HG02840 (cell line): Measurements from ENCODE around the gene MASP1.

ENCODE experiments used
- ATAC-seq: cut with Tn5 transposase; IDR thresholded peaks from one replicate; pipeline ENCODE4 v1.9.1; 2021; ENCODE audit warnings: mild to moderate bottlenecking, moderate library complexity, moderate number of reproducible peaks; ENCODE audit not compliant: unreplicated experiment, low FRiP score

The MASP1 gene, protein sequence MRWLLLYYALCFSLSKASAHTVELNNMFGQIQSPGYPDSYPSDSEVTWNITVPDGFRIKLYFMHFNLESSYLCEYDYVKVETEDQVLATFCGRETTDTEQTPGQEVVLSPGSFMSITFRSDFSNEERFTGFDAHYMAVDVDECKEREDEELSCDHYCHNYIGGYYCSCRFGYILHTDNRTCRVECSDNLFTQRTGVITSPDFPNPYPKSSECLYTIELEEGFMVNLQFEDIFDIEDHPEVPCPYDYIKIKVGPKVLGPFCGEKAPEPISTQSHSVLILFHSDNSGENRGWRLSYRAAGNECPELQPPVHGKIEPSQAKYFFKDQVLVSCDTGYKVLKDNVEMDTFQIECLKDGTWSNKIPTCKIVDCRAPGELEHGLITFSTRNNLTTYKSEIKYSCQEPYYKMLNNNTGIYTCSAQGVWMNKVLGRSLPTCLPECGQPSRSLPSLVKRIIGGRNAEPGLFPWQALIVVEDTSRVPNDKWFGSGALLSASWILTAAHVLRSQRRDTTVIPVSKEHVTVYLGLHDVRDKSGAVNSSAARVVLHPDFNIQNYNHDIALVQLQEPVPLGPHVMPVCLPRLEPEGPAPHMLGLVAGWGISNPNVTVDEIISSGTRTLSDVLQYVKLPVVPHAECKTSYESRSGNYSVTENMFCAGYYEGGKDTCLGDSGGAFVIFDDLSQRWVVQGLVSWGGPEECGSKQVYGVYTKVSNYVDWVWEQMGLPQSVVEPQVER

DNA sequence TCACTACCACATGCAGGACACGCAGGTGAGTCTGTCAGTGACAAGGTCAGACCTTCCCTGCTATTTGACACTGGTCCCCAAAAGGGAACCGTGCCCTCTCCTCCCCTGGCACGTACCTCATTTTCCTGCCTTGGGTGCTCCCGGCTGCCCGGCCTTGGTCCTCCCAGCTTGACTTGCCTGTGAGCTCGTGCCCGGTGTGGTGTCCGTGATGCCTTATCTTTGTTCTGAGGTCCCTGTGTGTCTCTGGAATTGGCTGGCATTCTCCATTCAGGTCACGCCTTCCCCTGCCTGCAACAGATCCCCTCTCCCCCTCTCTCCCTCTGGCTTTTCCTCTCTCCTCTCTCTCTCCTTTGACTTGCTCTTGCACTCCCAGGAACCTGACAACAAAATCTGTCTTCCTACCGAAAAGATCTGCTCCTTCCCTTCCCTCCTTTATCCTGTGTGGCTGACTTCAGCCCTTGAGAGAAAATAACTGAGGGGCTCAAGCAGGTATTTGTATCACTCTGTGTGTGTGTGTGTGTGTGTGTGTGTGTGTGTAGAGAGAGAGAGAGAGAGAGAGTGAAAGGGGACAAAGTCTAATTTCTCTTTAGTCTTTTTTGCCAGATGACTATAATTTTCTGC lies at the start of gene MASP1:
Gene MASP1, minus strand, starts transcription at position 226 of the 621 bp plus-strand sequence. Its CDS starts 105 bp downstream, at position 121.
- no peak for ATAC-seq

DNA sequence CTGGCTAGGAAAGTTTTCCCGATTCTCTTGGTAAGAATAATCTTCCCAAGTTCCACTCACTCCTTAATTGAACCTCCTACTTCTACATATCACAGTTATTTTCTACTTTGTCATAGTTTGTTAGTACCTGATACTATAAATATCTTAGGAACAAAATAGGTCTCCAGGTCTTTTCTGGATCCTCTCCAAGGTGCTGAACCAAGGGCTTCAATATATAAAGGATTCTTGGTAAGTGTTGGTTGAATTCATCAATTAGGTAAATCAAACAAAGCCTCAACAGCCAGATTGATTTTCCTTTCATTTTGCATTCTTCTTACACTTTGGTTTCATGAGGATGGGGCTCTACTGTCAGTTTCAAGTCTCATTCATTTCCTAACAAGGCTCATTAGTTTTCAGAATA lies 49.0 kb upstream of the MASP1 start:
- ATAC-seq = no peak

DNA sequence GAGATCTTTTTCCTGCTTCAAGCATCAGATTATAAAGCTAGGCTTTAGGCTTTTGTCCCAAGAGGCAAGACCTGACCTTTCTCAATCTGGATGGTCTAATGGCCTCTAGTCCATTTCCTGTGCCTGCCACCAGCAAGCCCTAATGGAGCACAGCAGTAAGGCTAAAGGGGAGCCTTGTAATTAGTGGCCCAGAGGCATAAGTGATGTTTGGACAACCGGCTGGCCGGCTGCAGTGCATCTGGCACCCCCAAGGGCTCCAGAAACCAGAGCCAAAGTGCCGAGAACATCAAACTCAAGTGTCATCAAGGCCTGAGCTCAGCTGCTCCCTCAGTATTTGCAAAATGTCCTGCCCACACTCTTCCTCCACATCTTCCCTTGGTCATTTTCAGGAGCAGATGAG lies 44.8 kb upstream of the MASP1 start:
- ATAC-seq = no peak

DNA sequence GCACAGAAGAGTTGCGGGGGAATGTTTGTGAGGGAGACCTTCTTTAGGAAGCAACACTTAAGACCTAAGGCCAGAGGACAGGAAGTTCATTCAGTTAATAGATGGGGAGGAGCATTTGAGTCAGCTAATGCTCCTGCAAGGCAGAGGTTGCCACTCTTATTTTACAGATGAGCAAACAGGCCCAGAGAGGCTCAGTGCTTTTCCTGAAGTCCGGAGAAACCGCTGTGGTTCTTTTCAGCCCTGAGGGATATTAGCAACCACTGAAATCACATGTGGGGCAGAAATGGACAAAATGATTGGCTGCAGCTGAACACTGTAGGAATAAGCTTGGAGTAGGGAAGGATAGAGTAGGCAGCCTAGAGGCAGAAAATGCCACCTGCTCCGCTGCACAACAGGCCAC lies 43.4 kb upstream of the MASP1 start:
- ATAC-seq = no peak

DNA sequence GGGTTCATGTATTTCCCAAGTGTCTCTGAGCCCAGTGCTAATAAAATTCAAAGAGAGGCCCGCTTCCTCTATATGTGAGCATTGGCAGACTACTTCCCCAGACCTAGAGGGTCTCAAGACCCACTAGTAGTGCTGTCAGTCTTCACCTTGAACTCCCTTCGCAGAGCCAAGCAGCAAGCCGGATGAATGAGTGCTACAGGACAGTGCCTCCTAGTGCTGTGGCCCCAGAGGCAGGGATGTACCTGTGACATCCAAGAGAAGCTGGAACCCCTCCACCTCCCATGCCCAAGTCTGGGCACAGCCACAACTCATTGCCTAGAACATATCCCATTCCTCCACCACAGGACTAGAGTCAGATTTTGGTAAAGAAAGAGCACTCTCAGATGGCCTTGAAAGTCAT lies 37.2 kb upstream of the MASP1 start:
- ATAC-seq = no peak

DNA sequence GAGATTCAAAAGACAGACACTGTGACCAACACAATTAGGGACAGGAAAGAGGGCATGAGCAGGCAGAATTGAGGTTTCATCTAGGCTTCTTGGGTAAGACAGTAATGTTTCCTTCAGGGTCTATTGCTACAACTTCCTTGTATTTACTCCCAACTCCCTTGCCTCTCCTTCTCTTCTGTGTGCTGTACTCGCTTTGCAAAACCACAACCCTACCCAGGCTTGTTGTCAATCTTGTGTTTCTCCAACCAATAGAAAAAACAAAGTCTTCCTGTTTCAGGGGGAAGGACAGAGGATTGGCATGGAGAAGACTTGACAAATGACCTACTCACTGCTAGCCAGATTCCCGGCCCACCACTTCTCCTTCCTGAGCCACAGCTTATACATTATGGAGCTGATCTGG lies 36.3 kb upstream of the MASP1 start:
- no peak for ATAC-seq

DNA sequence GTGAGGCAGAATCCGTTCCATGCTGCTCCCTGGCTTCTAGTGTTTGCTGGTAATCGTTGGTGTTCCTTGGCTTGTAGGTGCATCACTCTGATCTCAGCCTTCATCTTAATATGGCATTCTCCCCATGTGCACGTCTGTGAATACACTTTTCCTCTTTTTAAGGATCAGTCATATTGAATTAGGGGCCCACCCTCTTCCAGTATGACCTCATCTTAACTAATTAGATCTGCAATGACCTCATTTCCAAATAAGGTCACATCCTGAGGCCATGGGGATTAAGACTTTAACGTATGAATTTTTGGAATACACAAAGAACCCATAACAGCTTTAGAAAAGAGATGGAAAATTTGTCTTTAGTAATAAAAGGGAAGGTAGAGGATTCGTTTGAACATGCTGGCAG lies 34.1 kb upstream of the MASP1 start:
- ATAC-seq = no peak

DNA sequence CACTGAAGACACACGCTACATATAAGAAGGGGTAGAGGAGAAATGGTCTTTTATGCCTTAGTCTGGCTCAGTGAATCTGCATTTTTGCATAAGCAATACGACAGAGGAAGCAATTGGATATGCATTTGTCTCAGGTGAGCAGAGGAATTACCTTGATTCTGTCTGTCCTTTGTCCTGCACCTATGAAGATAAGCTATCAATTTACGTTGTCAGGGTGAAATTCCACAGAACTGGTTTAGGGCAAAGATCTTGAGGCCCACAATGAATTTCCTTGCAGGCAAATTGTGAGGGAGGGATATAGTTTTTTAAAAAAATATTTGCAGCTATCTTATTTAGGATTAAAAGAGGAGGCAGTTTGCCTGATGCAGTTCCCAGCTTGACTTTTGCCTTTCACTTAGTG lies 31.6 kb upstream of the MASP1 start:
- ATAC-seq = no peak

DNA sequence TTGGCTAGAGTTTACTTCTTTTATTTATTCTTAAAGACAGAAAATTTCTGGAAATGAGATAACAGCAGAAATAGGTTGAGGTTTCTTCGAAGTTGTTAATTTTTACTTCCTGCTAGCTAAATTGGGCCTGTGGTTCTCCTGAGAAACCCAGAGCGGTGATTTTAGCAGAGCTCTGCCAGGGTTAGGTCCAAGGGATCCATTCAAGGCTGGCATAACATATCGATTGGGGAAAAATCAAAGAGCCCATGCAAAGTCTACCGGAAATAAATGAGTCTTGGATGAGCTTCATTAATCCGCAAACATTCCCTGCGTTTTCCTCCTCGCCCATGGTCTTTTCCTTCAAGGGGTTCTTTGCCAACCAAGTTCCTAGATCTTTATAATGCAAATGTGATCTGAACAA lies 30.8 kb upstream of the MASP1 start:
- ATAC-seq = no peak

DNA sequence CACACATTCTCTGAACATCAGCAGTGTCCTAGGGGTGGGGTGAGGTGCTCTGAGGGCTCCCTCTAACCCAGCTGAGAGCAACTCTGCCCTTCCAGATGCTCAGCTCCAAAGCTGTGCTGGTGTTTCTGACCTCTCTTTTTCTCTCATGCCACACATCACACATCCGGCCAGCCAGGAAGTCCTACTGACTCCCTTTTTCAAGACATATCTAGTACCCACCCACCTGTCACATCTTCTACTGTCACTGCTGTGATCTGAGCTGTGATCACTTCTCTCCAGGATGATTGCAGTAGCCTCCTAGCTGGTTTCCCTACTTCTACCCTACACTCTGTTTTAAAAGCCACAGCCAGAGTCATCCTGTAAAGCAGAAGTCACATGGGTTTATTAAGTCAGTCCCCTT lies 30.2 kb upstream of the MASP1 start:
- no peak for ATAC-seq

DNA sequence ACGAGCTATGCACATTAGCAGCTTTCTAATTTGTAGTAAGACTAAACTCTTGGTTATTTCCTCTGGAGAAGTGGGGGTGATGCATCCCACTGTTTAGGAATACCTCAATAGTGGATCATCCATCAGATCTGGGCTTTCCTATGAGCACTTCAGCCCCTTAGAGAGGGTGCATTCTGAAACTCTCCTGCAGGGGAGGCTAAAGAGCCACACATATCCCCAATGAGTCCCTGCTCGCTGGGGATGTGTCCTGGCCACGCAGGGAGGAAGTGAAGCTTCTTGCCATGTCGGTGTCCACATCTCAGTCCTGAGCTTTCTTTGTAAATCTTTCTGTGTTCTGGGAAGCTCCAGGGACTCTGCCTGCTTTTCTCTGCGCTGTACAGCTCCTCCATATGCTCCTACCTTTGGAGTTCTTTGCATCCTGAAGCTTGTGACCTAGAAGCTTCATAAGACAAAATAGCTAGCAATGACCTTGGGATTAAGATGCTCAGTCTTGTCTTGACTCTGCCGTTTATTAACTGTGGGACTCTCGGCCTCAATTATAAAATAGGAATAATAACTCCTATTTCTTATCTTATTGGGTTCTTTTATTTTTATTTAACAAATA lies 28.3 kb upstream of the MASP1 start:
- ATAC-seq = no peak

DNA sequence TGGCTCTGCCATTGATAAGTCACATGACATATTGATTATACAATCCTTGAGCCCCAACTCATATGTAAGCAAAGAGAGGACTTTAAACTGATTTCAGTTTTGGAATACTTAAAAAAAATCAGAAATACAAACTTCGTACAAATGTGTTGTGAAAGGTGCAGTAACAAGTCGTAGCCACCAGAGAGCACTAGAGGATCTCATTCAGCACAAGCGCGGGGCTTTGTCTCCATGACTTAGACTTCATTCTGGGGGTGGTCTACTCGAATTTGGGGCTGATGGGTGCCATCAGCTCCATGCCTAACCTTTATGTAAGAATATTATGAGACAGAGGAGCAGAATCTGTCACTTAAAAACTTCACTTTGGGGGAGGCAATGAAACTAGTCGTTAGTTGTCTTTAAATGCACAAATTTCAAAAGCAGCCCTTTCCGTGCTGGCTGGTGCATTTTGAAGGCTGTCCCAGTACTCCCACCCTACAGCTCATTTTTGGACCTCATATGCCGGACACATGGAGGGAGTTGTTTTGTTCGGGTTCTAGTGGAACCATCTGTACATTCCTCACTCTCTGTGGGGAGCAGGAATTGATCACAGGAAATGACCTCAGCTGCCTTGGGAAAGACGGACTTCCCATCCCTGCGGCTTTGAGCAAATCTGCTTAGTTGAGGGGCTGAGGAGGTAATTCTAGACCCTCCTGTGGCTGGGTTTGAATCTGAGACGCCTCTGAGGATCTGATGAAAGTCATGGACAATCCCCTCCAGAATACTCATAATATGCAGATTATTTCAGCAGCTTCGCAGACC lies 27.5 kb upstream of the MASP1 start:
- ATAC-seq = no peak

DNA sequence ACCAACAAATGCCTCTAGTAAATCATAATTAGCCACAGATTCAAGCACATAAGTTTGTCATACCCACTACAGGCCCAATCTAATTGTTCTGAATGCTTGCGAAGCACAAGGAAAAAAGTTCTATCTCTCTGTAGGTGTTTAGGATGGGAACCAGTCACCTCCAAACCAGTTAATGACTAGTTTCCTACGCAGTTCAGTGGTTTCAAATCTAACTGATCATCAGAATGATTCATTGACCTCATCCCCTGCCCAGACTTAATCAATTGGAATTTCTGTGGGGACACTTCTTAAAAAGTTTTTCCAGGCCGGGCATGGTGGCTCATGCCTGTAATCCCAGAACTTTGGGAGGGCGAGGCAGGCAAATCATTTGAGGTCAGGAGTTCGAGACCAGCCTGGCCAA lies 24.3 kb upstream of the MASP1 start:
- no peak for ATAC-seq

DNA sequence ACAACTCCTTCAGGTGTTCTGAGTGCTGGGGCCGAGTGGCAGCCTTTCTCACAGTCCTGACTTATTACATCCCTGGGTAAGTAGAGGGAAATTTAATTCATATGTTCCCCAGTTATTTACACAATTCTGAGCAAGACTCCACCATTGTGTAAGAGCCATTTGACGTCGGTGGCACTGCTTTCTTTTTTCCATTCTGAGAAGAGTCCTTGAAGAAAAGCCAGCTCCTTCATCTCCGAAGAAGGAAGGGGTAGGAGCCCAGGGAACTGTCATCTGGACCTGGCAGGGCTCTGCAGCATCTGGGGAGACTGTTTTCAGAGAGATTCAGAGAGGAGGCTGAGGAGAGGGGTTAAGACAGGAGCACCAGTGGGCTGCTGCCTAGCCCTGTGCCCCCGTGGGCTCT lies 22.6 kb upstream of the MASP1 start:
- ATAC-seq = no peak

DNA sequence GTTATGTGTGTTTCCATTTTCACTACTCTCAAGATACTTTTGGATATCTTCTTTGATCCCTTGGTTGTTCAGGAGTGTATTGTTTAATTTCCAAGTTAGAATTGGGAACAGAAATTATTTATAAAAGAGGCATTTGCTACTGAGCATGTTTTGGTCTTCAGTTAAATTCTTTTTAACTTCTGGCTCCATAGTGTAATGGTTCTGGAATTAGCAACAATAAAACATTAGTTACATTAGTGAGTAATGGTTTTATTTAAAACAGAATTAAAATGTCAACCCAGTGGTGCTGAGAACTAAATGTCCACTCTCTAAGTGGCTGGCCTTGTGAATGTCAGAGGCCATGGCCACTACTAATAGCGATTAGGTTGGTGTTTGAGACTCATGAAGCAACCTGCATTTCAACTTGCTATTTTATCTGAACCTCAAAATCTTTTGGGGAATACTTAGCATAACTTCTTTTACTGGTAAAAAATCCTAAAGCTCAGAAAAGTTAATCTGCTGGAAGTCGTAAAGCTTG lies 19.5 kb upstream of the MASP1 start:
- ATAC-seq = no peak

DNA sequence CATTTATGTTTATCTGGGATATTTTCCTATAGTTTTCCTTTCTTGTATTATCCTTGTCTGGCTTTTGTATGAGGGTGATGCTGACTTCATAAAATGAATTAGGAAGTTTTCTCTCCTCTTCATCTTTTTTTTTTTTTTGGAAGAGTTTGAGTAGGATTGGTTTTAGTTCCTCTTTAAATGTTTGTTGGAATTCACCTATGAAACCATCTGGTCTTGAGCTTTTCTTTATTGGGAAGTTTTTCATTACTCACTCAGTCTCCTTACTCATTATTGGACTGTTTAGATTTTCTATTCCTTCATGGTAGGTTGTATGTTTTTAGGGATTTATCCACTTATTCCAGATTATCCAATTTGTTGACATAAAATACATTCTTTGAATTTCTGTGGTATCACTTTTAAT lies 18.7 kb upstream of the MASP1 start:
- no peak for ATAC-seq

DNA sequence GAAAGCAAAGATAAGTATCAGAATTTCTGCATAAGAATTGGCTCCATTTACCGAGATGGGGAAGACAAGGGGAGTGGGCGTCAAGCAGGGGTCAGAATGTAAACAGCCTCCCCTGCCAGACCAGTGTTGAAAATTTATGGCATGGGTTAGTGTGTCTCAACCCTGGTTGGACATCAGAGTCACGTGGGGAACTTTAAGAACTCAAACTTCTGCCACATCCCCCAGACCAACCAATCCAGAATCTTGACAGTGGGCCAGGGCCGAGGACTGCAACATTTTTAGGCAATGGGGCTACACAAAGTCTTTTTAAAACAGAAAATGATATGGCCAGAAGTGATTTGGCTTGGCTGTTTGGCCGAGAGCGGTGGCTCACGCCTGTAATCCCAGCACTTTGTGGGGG lies 14.3 kb upstream of the MASP1 start:
- ATAC-seq = no peak

DNA sequence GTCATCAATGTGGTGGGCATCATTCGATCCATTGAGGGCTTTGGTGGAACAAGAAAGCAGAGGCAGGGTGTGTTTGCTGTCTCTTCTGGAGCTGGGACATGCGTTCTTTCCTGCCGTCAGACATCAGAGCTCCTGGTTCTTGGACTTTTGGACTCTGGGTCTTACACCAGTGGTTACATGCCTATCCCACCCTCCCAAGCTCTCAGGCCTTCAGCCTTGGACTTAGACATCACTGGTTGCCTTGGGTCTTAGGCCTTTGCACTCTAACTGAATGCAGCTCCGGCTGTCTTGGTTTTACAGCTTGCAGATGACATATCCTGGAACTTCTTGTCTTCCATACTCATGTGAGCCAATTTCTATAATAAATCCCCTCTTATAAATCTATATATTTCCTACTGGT lies 8.1 kb upstream of the MASP1 start:
- no peak for ATAC-seq

DNA sequence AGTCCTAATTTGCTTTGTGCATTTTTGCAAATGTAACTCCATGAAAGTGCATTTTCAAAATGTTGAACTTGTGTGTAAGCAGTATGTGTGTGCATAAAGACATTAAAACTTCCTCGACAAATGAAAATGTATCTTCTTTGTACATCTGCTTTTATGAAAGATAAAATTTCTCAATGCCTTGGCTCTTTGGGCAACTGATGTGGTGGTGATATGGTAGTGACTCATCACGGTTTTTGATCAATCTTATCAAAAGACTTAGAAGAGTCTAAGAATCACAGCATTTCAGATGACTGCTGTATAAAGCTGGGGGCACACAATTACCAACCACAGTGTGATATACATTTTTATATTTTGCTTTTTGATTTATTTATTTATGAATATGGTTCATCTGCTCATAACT lies 5.4 kb upstream of the MASP1 start:
- ATAC-seq = no peak

DNA sequence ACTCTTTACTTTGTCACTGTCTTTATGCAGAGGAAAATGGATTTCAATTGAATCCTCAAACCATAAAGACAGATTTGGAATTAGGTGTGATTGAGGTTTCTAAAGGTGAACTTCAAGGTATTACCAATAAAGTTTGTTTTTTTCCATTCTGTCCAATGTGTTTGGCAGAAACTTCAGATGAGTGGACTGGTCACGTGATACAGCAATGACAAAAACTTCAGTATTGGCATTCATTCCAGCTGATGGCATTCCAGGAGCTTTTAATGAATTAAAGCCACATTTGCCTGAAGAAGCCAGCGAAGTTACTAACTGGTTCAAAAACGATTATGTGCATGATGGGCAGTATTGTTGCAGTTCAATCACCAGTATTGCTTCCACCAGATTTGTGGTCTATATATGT lies 4.5 kb upstream of the MASP1 start:
- no peak for ATAC-seq
